Left hindlimb (tissue), 1 donor: ENCODE measurements around the gene SETMAR.

ENCODE experiments used
- DNase-seq: peaks from one replicate; pipeline ENCODE4 v3.0.0-alpha.2; 2018

Gene SETMAR

DNA sequence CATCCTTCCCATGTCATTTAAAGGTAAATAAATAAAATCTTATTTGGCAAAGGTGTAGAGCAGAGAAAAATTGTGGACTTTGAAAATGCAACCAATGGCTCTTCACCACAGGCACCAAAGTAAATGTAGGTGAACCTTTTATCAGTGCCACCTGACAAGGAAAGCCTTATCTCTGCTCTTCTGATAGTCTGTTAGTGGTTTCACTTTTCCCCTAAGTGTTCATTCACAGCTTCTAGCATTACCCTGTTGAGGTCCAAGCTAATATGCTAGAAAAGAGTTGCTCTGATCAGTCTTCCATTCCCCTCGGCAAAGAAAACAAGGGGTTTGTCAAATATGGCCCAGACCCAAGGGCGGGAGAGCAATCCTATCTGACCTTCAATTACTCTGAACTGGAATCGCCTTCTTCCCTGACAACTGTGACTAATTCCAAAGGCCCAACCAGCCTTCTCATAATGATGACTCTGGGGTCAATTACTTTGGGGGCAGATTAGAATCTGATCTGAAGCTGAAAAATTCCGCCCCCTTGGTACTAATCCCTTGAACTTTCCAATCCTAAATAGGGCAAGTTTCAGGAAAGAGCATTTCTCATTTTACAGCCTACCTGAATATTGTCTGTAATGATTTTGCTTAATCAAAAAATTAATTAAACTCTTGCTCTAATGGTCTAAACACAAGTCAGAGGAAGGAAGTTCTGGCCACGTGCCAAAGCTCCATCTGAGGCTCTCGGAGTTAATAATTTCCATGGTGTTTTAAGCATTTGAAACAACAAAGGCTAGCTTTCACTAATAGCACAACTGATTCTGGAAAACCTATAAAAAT lies 52.4 kb downstream of the SETMAR start:
- no peak for DNase-seq

DNA sequence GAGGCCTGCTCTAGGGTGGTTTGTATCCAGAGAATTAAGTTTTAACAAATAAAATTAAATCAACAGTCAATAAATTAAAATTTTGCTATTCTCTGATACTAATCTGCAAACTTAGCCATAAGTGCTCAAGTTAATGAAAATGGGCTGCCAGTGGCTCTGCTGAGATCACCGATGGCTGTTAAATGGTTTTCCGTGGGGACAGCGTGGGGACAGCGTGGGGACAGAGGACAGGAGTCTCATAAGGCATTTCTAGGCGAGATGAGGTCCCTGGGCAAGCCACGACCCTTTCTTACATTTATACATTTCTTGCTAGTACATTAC lies 53.0 kb downstream of the SETMAR start:
- DNase-seq: no peak

DNA sequence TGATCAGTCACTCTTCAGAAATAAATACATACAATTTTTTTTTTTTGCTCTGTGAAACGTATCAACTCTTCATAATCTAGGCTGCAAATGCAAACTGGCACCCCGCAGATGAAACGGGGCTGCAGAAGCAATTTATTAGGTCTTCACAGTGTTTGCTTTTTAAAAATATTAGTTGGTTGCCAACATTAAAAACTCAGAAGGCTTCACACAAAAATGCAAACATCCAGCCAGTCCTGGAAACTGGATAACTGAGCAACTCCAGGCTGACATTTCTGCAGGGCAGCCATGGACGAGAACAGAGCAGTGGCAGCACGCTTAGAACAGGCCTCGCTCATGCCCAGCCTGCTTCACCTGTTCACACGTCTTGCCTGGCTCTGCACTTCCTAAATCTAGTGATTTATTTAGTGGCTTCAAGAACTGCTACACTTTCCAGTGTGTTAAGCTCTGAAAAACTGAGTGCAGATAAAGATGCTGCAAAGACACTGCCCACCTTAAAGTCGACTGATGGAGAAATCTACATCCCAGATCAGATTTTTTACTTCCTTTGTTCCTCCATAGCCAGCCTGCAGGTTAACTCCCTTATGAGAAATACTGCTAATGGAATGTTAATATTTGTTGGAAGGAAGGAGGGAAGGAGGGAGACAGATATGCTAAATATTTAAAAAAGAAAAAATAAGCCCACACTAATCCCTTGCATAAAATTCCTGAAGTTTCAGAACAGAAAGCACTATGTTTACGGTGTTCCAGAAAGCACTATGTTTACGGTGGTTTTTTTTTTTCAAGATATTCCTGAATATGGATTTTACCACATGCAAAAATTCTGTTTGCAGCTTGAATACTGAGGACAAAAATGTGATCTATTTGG lies 53.6 kb downstream of the SETMAR start:
- DNase-seq: no peak

DNA sequence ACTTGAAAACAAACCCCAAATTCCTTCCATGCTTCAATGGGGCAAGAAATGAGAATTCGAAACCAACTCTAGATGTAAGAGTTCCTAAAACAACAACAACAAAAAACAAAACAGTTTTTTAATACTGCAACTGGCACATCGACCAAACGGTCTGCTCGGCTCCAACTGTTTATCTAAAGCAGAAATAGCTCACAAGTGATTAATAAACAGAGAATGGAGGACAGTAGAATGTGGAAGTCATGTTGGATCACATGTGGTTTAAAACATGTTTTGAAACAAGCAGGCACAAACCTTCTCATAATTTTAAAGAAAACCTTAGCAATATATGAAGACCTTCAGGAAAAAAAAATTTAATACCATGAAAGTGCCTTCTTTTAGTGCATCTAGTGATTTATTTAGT lies 55.1 kb downstream of the SETMAR start:
- no peak for DNase-seq

DNA sequence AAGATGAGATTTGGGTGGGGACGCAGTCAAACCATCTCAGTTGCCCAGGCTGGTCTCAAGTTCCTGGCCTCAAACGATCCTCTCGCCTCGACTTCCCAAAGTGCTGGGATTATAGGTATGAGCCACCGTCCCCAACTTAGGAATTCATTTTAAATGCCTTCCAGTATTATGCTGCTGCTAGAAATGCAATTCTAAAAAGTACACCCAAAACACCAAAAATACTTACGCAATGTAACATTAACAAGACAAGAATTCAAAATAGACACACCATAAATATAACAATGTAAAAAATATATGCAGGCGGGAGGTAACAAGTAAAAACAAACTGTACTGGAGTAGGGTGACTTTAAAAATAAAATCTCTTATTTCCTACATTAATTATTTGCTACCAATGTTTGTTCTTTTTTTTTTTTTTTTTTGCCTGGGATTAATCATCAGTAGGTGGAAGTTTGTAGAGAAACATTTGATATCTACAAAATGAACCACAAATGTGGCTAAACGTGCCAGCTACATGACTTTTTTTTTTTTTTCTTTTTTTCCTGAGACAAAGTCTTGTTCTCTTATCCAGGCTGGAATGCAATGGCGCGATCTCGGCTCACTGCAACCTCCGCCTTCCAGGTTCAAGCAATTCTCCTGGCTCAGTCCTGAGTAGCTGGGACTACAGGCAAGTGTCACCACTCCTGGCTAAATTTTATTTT lies 56.8 kb downstream of the SETMAR start:
- DNase-seq: no peak

DNA sequence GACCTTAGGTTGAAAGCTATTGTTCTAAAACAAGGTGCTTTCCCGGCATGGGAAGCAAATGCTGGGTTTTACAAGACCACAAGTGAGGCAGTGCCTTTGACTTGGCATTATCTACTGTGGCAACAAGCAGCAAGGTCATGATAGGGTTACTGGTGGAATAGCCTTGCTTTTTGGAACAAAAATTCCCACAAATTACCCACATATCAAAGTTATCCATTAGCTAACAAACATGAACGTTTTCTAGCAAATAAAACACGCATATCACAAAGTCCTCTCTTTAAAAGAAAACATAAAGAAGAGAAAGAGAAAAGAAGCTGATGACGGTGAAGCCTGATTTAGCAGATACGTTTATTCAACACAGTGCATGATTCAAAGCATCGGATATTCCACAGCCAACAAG lies 57.6 kb downstream of the SETMAR start:
- no peak for DNase-seq

DNA sequence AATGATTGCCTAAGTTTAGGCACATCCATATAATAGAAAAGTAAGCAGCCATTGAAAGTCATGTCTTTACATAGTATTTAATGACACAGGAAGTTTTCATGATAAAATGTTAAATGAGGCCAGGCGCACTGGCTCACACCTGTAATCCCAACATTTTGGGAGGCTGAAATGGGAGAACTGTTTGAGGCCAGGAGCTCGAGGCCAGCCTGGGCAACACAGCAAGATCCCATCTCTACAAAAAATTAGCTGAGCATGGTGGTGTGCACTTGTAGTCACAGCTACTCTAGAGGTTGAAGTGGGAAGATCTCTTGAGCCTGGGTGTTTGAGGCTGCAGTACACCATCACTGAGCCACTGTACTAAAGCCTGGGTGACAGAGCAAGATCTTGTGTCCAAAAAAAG lies 59.4 kb downstream of the SETMAR start:
- no peak for DNase-seq
